ENCODE results near the gene UMODL1. TPM values are rescaled to one million over a fixed set of nuclear protein-coding genes. Genes with fewer than 3 reads are reported as not detected.

The UMODL1 gene
- total and polyA plus RNA-seq, 2 of the 13 experiments (the other 11 are each of a cell fraction or from before 2014, with no cell fraction given): not detected

DNA sequence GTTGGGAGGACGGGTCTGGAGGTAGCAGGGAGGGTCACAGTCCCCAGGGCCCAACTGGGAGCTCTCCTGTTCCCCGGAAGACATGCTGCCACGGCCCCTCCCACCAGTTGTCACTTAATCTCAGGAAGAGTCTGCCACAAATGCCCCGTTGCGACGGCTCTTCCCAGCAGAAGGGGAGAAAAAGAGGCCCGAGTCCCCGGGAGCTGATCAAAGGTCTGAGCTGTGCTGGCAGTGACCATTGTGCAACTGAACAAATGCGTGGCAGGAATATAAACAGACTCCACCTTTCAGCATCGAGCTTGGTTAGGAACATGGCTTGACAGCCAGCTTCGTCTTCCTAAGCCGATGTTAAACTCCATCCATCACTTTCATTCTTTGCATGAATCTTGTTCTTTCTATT lies 33.2 kb upstream of the UMODL1 start (continued):
- TF ChIP-seq ARID2 (CRISPR knock-in tag; IDR thresholded peaks at IDR 0.05; ENCODE audit: borderline replicate concordance) (no peak), ZKSCAN5 (CRISPR knock-in tag; IDR thresholded peaks at IDR 0.05) (no peak), MIER3 (CRISPR knock-in tag; IDR thresholded peaks at IDR 0.05; ENCODE audit: borderline replicate concordance) (no peak), FOXC1 (CRISPR knock-in tag; IDR thresholded peaks at IDR 0.05; ENCODE audit: borderline replicate concordance) (no peak), SMAD3 (CRISPR knock-in tag; IDR thresholded peaks at IDR 0.05) (peak; percentile 79), BHLHE40 (IDR thresholded peaks at IDR 0.05; ENCODE audit: low read length) (0 out of 2 replicates have a peak, but pooled peaks have one; percentile 39), ZNF891 (CRISPR knock-in tag; IDR thresholded peaks at IDR 0.05) (no peak), KLF12 (CRISPR knock-in tag; IDR thresholded peaks at IDR 0.05; ENCODE audit: borderline replicate concordance) (no peak), RBM22 (optimal IDR thresholded peaks at IDR 0.05; ENCODE audit: low read length) (no peak), RARG (CRISPR knock-in tag; IDR thresholded peaks at IDR 0.05; ENCODE audit: low read depth) (no peak), NFKBIZ (CRISPR knock-in tag; IDR thresholded peaks at IDR 0.05) (peak; percentile 73; the same call in 1 of the 2 replicates), PITX1 (CRISPR knock-in tag; IDR thresholded peaks at IDR 0.05) (peak; percentile 63; the same call in 1 of the 2 replicates)
- TF ChIP-seq, protein P1, sequence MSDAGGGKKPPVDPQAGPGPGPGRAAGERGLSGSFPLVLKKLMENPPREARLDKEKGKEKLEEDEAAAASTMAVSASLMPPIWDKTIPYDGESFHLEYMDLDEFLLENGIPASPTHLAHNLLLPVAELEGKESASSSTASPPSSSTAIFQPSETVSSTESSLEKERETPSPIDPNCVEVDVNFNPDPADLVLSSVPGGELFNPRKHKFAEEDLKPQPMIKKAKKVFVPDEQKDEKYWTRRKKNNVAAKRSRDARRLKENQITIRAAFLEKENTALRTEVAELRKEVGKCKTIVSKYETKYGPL (CRISPR knock-in tag; IDR thresholded peaks at IDR 0.05): no peak
- TF ChIP-seq, protein P2, sequence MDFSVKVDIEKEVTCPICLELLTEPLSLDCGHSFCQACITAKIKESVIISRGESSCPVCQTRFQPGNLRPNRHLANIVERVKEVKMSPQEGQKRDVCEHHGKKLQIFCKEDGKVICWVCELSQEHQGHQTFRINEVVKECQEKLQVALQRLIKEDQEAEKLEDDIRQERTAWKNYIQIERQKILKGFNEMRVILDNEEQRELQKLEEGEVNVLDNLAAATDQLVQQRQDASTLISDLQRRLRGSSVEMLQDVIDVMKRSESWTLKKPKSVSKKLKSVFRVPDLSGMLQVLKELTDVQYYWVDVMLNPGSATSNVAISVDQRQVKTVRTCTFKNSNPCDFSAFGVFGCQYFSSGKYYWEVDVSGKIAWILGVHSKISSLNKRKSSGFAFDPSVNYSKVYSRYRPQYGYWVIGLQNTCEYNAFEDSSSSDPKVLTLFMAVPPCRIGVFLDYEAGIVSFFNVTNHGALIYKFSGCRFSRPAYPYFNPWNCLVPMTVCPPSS (IDR thresholded peaks at IDR 0.05): no peak
- TF ChIP-seq, protein P3, sequence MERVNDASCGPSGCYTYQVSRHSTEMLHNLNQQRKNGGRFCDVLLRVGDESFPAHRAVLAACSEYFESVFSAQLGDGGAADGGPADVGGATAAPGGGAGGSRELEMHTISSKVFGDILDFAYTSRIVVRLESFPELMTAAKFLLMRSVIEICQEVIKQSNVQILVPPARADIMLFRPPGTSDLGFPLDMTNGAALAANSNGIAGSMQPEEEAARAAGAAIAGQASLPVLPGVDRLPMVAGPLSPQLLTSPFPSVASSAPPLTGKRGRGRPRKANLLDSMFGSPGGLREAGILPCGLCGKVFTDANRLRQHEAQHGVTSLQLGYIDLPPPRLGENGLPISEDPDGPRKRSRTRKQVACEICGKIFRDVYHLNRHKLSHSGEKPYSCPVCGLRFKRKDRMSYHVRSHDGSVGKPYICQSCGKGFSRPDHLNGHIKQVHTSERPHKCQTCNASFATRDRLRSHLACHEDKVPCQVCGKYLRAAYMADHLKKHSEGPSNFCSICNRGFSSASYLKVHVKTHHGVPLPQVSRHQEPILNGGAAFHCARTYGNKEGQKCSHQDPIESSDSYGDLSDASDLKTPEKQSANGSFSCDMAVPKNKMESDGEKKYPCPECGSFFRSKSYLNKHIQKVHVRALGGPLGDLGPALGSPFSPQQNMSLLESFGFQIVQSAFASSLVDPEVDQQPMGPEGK (CRISPR knock-in tag; IDR thresholded peaks at IDR 0.05): peak; percentile 72
- TF ChIP-seq, protein P4, sequence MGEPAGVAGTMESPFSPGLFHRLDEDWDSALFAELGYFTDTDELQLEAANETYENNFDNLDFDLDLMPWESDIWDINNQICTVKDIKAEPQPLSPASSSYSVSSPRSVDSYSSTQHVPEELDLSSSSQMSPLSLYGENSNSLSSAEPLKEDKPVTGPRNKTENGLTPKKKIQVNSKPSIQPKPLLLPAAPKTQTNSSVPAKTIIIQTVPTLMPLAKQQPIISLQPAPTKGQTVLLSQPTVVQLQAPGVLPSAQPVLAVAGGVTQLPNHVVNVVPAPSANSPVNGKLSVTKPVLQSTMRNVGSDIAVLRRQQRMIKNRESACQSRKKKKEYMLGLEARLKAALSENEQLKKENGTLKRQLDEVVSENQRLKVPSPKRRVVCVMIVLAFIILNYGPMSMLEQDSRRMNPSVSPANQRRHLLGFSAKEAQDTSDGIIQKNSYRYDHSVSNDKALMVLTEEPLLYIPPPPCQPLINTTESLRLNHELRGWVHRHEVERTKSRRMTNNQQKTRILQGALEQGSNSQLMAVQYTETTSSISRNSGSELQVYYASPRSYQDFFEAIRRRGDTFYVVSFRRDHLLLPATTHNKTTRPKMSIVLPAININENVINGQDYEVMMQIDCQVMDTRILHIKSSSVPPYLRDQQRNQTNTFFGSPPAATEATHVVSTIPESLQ (CRISPR knock-in tag; conservative IDR thresholded peaks at IDR 0.05): no peak
- TF ChIP-seq, protein P5, sequence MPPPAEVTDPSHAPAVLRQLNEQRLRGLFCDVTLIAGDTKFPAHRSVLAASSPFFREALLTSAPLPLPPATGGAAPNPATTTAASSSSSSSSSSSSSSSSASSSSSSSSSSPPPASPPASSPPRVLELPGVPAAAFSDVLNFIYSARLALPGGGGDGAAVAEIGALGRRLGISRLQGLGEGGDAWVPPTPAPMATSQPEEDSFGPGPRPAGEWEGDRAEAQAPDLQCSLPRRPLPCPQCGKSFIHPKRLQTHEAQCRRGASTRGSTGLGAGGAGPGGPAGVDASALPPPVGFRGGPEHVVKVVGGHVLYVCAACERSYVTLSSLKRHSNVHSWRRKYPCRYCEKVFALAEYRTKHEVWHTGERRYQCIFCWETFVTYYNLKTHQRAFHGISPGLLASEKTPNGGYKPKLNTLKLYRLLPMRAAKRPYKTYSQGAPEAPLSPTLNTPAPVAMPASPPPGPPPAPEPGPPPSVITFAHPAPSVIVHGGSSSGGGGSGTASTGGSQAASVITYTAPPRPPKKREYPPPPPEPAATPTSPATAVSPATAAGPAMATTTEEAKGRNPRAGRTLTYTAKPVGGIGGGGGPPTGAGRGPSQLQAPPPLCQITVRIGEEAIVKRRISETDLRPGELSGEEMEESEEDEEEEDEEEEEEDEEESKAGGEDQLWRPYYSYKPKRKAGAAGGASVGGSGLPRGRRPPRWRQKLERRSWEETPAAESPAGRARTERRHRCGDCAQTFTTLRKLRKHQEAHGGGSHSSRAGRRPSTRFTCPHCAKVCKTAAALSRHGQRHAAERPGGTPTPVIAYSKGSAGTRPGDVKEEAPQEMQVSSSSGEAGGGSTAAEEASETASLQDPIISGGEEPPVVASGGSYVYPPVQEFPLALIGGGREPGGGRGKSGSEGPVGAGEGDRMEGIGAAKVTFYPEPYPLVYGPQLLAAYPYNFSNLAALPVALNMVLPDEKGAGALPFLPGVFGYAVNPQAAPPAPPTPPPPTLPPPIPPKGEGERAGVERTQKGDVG (CRISPR knock-in tag; IDR thresholded peaks at IDR 0.05; ENCODE audit: borderline replicate concordance): no peak
- TF ChIP-seq, protein P6, sequence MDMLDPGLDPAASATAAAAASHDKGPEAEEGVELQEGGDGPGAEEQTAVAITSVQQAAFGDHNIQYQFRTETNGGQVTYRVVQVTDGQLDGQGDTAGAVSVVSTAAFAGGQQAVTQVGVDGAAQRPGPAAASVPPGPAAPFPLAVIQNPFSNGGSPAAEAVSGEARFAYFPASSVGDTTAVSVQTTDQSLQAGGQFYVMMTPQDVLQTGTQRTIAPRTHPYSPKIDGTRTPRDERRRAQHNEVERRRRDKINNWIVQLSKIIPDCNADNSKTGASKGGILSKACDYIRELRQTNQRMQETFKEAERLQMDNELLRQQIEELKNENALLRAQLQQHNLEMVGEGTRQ (IDR thresholded peaks at IDR 0.05; ENCODE audit: low read depth, low read length): no peak
- TF ChIP-seq, protein P6 (CRISPR knock-in tag; IDR thresholded peaks at IDR 0.05; ENCODE audit: borderline replicate concordance): no peak
